Brain pericyte (primary cell): Measurements from ENCODE around the gene COG1.
A peak's percentile ranks its signal among the peaks of the same experiment; 100 is the strongest.

Experiments
- DNase-seq: peaks from one replicate; pipeline ENCODE4 v3.0.0-alpha.2; 2012; ENCODE audit warnings: low read depth, low spot score

COG1 gene

DNA sequence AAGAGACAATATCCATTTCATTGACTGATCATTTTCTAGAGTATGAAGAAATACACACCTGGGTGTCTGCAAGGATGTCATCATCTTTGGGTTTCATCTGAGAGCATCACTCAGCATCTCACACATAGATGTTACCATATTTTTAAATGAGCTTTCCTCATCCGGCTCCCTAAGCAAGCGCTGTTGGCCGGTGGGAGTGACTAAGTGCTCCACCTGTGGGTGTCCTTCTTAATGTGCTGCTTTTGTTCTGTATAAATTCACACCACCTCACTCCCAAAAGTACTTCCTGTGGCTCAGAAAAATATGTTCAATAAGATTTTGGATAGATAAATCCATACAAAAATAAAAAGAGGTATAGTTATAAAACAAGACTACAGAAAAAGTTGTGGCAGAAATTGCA is 20.6 kb upstream of the COG1 start:
- no peak for DNase-seq

GRCh38 chr17:73174126-73174525 is 18.7 kb upstream of the COG1 start:
- DNase-seq, result no peak

DNA sequence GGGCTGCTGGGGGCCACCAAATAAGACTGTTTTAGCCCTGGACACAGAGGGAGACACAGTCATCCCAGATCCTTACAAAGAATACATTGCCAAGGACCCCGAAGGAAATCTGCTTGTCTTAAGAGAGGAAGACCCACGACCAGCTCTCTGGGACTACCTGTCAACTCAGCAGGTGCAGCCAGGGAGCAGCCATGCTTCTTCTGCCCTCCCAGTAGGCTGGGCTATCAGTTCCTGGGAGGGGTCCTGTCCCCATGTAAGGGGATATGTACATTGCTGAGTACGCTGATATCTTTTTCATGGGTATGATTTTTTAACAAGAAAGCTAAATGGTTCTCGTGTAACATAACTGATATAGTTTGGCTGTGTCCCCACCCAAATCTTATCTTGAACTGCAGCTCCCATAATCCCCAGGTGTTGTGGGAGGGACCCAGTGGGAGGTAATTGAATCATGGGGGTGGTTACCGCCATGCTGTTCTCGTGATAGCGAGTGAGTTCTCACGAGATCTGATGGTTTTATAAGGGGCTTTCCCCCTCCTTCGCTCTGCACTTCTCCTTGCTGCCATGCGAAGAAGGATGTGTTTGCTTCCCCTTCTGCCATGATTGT is 16.8 kb upstream of the COG1 start:
- no peak for DNase-seq

DNA sequence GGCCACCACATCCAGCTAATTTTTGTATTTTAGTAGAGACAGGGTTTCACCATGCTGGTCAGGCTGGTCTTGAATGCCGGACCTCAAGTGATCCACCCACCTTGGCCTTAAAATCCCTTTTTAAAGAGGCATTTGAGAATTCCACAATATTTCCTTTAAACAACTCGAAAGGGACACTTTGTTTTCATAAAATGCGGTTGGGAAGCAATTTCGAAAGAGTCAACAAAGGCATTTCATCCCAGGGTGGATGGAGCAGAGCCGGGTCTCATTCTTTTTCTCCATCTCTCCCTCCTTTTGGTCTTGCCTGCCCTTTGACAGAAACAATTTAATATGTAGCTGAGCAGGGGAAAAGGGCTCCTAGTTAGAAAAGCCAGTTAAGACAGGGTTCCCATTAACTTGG is 13.5 kb upstream of the COG1 start:
- DNase-seq, result no peak

DNA sequence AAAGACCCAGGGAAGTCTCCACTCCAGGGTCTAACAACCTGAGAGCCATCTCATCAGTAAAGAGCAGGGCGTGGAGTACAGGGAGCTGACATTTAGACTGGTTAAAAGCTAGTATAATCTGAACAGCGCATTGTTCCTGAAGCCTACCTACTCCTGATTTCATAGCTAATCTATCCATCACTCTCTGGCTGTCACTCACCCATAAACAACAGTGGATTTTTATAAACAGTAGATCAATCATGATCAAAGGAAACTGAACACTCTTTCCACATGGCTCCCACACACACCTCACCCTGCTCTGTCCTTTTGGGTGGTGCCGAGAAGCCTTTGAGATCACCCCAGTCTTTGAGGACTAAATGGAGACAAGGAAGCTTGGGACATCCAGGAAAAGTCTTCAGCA is 13.0 kb upstream of the COG1 start:
- no peak for DNase-seq

- DNase-seq, result no peak
Measured at GRCh38 chr17:73182616-73183310, 10.1 kb upstream of the COG1 start.

- no peak for DNase-seq
Measured at GRCh38 chr17:73184136-73184993, 8.5 kb upstream of the COG1 start.

DNA sequence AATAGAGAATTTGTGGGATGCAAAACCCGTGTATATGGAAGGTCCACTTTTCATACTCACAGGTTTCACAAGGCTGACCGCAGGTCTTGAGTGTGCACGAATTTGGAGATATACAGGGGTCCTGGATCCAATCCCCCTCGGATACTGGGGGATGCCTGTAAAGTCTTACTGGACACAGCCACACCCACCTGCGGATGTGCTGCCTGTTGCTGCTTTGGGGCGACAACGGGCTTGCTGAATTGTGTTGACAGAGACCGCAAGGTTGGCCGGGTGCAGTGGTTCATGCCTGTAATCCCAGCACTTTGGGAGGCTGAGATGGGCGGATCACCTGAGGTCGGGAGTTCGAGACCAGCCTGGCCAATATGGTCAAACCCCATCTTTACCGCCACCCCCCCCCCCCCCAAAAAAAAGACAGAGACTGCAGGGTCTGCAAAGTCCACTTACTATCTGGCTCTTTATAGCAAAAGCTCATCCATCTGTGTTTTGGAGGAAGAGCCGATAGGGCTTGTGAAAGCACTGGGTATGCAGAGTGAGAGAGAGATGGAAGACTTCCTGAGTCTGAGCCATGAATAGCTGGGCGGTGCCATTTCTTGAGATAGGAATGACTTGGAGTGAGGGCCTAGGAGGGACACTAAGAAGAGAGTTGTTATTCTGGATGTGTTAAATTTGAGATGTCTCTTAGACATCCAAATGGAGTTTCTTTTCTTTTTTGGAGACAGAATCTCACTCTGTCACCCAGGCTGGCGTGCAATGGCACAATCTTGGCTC is 6.4 kb upstream of the COG1 start:
- no peak for DNase-seq

DNA sequence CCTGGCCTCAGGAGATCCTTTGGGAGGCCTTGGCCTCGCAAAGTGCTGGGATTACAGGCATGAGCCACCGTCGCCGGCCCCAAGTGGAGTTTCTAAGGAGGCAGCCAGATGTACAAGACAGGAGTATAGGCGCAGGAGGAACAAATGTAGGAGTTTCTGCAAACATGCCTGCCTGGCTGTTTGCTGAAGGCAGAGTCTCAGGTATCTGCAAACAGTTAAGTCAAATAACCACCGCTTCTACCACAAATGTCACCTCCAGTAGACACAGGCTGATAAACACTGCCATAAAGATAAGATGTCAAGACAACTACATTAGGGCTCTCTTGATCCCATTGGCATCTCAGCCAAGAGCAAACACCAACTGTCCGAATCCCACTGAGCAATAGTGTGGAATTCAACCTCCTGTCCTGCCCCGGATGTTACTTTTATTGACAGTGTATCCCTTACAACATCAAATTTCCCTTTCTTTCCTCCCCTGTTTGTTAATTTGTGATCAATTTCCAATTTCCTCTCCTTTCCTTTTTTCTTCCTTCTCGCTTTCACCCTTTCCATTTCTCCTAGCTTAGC is 5.6 kb upstream of the COG1 start:
- no peak for DNase-seq

- no peak for DNase-seq
Measured at GRCh38 chr17:73188011-73188410, 4.8 kb upstream of the COG1 start.

- no peak for DNase-seq
Measured at GRCh38 chr17:73189417-73190099, 3.3 kb upstream of the COG1 start.

DNA sequence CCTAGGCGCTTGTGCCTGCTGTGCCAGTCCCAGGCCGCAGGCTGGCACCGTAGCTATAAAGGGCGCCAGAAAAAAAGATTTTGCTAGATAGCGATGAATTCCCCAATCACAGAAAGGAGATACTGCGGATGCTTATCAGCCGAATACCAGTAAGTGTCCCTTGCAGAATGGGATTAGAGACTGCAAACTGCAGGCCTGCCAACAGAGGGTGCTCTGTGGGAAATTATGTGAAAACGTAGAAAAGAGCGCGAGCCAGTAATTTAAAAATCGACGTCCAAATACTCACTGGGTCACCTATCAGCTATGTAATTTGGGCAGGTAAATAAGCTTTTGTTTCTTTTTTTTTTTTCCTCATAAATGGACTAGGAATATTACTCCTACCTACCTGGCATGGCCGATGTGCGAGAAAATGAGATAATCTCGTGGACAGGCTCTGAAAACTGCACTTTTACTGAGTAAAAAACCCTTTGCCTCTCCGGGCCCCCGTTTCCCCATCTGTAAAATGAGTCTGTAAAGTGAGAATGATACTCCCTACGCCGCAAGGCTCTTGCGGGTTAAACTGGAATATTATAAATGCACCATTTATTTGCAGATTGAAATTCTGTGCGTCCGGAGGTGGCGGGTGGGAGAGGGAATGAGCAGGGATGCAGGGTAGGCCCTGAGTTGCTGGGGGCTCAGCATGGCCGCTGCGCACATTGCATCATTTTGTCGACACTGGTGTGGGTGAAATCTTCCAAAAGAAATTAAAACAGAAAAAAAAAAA is 1.2 kb upstream of the COG1 start:
- peak; percentile 25 for DNase-seq

DNA sequence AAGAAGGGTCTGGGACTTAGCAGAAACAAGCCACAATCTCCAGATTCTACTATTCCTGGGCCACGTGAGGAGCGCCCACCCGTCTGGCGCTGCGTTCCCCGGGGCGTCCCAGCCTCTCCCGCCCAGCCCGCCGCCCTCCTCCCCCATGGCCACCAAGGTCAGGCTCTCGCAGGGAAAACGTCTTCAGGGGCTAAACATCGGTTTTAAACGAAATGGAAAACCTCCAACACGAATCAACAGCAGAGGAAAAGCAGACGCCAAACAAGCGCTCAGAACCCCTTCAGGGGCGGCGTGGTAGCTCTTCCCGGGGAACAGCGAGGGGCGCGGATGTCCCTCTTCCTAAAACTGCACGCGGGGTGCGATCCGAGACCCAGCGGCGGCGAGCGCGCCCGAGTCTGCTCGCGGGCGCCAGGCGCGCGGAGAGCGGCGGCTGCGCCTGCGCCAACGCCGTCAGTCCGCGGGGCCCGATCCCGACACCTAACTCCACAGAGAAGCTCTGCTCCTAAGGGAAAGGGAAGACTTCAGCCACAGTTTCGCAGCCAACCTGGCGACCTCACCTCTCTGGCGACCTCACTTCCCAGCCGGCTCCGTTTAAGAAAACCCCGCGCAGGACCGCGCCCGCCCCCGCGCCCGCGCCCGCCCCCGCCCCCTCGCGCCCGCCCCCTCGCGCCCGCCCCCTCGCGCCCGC is 505 bp upstream of the COG1 start:
- DNase-seq, result peak; percentile 22

DNA sequence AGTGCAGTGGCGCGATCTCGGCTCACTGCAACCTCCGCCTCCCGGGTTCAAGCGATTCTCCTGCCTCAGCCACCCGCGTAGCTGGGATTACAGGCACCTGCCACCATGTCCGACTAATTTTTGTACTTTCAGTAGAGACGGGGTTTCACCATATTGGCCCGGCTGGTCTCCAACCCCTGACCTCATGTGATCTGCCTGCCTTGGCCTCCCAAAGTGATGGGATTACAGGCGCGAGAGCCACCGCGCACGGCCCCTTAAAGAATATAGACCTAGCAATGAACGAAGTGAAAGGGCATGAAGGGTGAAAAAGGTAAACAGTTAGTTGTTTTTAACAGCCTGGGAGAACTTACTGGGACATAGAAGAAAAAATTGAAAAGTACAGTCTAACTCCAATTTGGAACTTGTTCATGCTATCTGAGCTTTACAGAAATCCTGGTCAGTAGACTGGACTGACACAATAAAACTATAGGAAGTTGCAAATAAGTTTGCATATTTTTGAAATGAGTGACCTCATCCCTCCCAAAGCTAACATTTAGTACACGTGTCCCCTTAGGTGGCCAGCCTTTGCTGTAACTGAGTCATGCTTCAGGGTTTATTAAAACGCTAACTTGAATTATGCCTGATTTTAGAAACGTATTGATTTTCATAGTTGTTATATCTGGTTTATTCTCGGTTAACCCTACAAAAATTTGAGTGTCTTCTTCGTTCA is 1.8 kb downstream of the COG1 start:
- no peak for DNase-seq

GRCh38 chr17:73196500-73196899 is 3.6 kb downstream of the COG1 start:
- no peak for DNase-seq

- no peak for DNase-seq
Measured at GRCh38 chr17:73197161-73197560, 4.3 kb downstream of the COG1 start.

GRCh38 chr17:73198201-73198929 is 5.5 kb downstream of the COG1 start:
- DNase-seq, result no peak

- DNase-seq, result no peak
Measured at GRCh38 chr17:73198930-73199260, 6.0 kb downstream of the COG1 start.
